ENCODE results near the gene SLC35F3. TPM values are rescaled to one million over a fixed set of nuclear protein-coding genes. Genes with fewer than 3 reads are reported as not detected.

SLC35F3 gene
- total RNA-seq, 5 donors from 2014 or later (not counting 1 experiment from before 2014, with no cell fraction given) = 0.19 to 4.6 (median 1.3) TPM; not detected in 1

DNA sequence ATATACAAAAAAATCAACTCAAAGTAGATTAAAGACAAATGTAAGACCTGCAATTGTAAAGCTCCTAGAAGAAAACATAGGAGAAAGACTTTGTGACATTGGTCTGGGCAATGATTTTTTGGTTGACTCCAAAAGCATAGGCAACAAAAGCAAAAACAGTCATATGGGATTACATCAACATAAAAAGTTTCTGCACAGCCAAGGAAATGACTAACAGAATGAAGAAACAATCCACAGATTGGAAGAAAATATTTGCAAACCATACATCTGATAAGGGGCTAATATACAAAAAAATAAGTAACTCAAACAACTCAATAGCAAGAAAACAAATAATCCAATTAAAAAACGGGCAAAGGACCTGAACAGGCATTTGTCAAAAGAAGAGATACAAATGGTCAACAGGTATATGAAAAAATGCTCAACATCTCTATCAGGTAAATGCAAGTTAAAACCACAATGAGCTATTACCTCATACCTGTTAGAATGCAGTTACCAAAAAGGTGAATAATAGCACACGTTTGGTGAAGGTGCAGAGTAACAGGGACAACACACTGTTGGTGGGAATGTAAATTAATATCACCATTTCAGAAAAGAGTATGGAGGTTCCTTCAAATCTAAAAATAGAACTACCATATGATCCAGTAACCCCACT lies 295.1 kb downstream of the SLC35F3 start:
- H3K9me3 Mint-ChIP-seq = no peaks in the 10 kb centered on the region

DNA sequence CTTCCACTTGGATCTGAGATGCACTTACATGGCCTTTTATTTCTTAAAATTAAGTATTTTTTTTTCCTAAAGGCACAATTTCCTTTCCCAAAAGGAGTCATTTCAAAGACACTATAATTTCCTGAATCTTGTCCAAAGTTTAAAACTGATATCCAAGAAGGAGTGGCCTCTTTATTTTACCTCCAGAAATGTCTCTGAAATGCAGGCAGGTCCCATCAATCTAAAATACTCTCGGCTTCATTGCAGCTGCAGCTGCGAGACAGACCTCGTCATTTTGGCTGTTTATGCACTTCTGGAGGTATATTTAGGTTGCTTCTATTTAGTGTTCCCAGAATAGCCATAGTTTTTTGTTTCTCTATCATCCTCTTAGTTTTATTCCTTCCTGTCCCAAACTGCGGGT lies 296.1 kb downstream of the SLC35F3 start:
- no peaks in the 10 kb centered on the region for H3K36me3 ChIP-seq (ENCODE audit: control insufficient read depth in 2 of 2, extremely low read depth in 1 of 2, insufficient read depth in 1 of 2, low read length in 1 of 2)
- DNase-seq (no peak), ATAC-seq (replicated peaks in 1 of 4) (no peak)
- H3K4me3 ChIP-seq (ENCODE audit: control insufficient read depth in 1 of 2, extremely low read depth in 1 of 2, low read length in 1 of 2) = no peak overlapping the region
- Mint-ChIP-seq H3K27ac (no peak overlapping the region), H3K36me3 (no peaks in the 10 kb centered on the region), H3K27me3 (peaks cover 20 to 24% of the 10 kb centered on the region in 2 donors), H3K4me1 (no peaks in the 10 kb centered on the region), H3K9me3 (no peaks in the 10 kb centered on the region), H3K4me3 (no peak overlapping the region)
- no peaks in the 10 kb centered on the region for H3K4me1 ChIP-seq (ENCODE audit: control insufficient read depth in 1 of 2, extremely low read depth in 1 of 2, insufficient read depth in 2 of 2, low read length in 2 of 2)
- ChIA-PET CTCF (no interaction called here), POLR2A (no interaction called here)
- 100% methylated on average over 1 of the region's 4 CpGs for WGBS (ENCODE audit: insufficient coverage)
- peaks cover 0 to 6% of the 10 kb centered on the region in 2 experiments for H3K27me3 ChIP-seq (replicated peaks in 1 of 2; ENCODE audit: control insufficient read depth in 2 of 2, extremely low read depth in 1 of 2, insufficient read depth in 2 of 2, low read length in 1 of 2)
- no peaks in the 10 kb centered on the region for H3K9me3 ChIP-seq
- no peak overlapping the region for H3K27ac ChIP-seq (ENCODE audit: low read length)

More for the DNA sequence above, 295.1 kb downstream of the SLC35F3 start:
- ATAC-seq (replicated peaks in 1 of 4) (no peak), DNase-seq (no peak)
- no CpG with 5 or more reads among the region's 2 CpGs for WGBS (ENCODE audit: insufficient coverage)
- Mint-ChIP-seq H3K36me3 (no peaks in the 10 kb centered on the region), H3K27ac (no peak overlapping the region), H3K4me1 (no peaks in the 10 kb centered on the region), H3K27me3 (peaks cover 24 to 25% of the 10 kb centered on the region in 2 donors), H3K4me3 (no peak overlapping the region)
- Histone ChIP-seq H3K36me3 (ENCODE audit: control insufficient read depth in 2 of 2, extremely low read depth in 1 of 2, insufficient read depth in 1 of 2, low read length in 1 of 2) (no peaks in the 10 kb centered on the region), H3K4me1 (ENCODE audit: control insufficient read depth in 1 of 2, extremely low read depth in 1 of 2, insufficient read depth in 2 of 2, low read length in 2 of 2) (no peaks in the 10 kb centered on the region), H3K27me3 (replicated peaks in 1 of 2; ENCODE audit: control insufficient read depth in 2 of 2, extremely low read depth in 1 of 2, insufficient read depth in 2 of 2, low read length in 1 of 2) (peaks cover 0 to 10% of the 10 kb centered on the region in 2 experiments), H3K27ac (ENCODE audit: low read length) (no peak overlapping the region), H3K9me3 (no peaks in the 10 kb centered on the region), H3K4me3 (ENCODE audit: control insufficient read depth in 1 of 2, extremely low read depth in 1 of 2, low read length in 1 of 2) (no peak overlapping the region)
- CTCF ChIA-PET = no interaction called here
- POLR2A ChIA-PET = interaction anchor here in 1 of 2 donors (0.6 kb wide), 1 partner anchor 493 kb away, joined by 5 read pairs; no protein-coding TSS in a partner anchor

DNA sequence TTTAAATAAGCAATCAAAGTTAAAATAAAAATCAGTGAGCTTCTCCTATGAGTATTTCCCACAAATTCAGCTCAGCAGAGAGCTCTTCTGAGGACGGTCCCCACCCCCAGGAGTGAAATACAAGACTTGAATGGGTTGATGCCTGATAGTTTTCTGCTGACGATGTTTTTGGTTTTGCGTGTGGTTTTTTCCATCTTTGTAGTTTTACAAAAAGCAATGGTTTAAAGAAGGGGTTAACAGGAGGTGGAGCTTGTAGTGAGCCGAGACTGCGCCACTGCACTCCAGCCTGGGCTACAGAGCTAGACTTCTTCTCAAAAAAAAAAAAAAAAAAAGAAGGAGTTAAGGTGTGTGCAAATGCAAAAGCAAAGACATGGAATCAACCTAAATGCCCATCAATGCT lies 297.1 kb downstream of the SLC35F3 start:
- H3K4me3 ChIP-seq (ENCODE audit: control insufficient read depth in 1 of 2, extremely low read depth in 1 of 2, low read length in 1 of 2) = no peak overlapping the region
- H3K9me3 ChIP-seq = no peaks in the 10 kb centered on the region
- H3K27ac Mint-ChIP-seq = no peak overlapping the region
- DNase-seq (no peak), ATAC-seq (replicated peaks in 1 of 4) (no peak)
- H3K36me3 ChIP-seq (ENCODE audit: control insufficient read depth in 2 of 2, extremely low read depth in 1 of 2, insufficient read depth in 1 of 2, low read length in 1 of 2) = no peaks in the 10 kb centered on the region
- H3K27me3 ChIP-seq (replicated peaks in 1 of 2; ENCODE audit: control insufficient read depth in 2 of 2, extremely low read depth in 1 of 2, insufficient read depth in 2 of 2, low read length in 1 of 2) = peaks cover 0 to 2% of the 10 kb centered on the region in 2 experiments
- no peaks in the 10 kb centered on the region for H3K9me3 Mint-ChIP-seq
- no peak overlapping the region for H3K4me3 Mint-ChIP-seq
- H3K36me3 Mint-ChIP-seq = no peaks in the 10 kb centered on the region
- ChIA-PET CTCF (no interaction called here), POLR2A (no interaction called here)
- no peaks in the 10 kb centered on the region for H3K4me1 ChIP-seq (ENCODE audit: control insufficient read depth in 1 of 2, extremely low read depth in 1 of 2, insufficient read depth in 2 of 2, low read length in 2 of 2)
- WGBS (ENCODE audit: insufficient coverage) = 40% methylated on average over 1 of the region's 5 CpGs
- no peak overlapping the region for H3K27ac ChIP-seq (ENCODE audit: low read length)
- no peaks in the 10 kb centered on the region for H3K4me1 Mint-ChIP-seq
- peaks cover 11 to 24% of the 10 kb centered on the region in 2 donors for H3K27me3 Mint-ChIP-seq

DNA sequence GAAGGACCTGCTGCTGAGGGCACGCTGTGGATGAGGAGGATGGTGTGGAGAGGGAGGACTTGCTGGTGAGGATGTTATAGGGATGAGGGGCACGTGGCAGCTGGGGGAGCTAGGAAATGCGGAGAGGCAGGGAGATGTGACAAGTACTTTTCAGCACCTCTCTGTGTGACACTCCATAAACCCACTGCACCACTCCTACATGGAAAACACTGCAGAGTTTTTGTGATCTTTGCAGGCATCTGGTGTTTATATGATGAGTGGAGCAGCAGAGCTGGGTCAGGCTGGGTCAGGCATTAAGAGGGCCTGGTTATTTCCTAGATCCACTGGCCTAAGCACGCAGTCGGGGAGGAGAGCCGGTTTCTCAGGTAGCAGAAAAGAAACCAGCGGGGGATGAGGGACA lies 301.5 kb downstream of the SLC35F3 start:
- H3K9me3 ChIP-seq = no peaks in the 10 kb centered on the region
- 100% methylated on average over 3 of the region's 7 CpGs for WGBS (ENCODE audit: insufficient coverage)
- H3K27ac Mint-ChIP-seq = peak overlapping the region; percentile 55 to 85
- no peaks in the 10 kb centered on the region for H3K9me3 Mint-ChIP-seq
- DNase-seq (no peak), ATAC-seq (replicated peaks in 1 of 4) (no peak)
- no peak overlapping the region for H3K4me3 Mint-ChIP-seq
- H3K4me3 ChIP-seq (ENCODE audit: control insufficient read depth in 1 of 2, extremely low read depth in 1 of 2, low read length in 1 of 2) = no peak overlapping the region
- H3K36me3 ChIP-seq (ENCODE audit: control insufficient read depth in 2 of 2, extremely low read depth in 1 of 2, insufficient read depth in 1 of 2, low read length in 1 of 2) = no peaks in the 10 kb centered on the region
- H3K27me3 ChIP-seq (replicated peaks in 1 of 2; ENCODE audit: control insufficient read depth in 2 of 2, extremely low read depth in 1 of 2, insufficient read depth in 2 of 2, low read length in 1 of 2) = peaks cover 0 to 2% of the 10 kb centered on the region in 2 experiments
- no peaks in the 10 kb centered on the region for H3K4me1 ChIP-seq (ENCODE audit: control insufficient read depth in 1 of 2, extremely low read depth in 1 of 2, insufficient read depth in 2 of 2, low read length in 2 of 2)
- no peak overlapping the region for H3K27ac ChIP-seq (ENCODE audit: low read length)
- no peaks in the 10 kb centered on the region for H3K36me3 Mint-ChIP-seq
- ChIA-PET POLR2A (interaction anchor here in 1 of 2 donors (0.7 kb wide), 1 partner anchor 171 kb away, joined by 4 read pairs; no protein-coding TSS in a partner anchor), CTCF (no interaction called here)
- H3K4me1 Mint-ChIP-seq = no peaks in the 10 kb centered on the region
- peaks cover 0 to 5% of the 10 kb centered on the region in 2 donors for H3K27me3 Mint-ChIP-seq

DNA sequence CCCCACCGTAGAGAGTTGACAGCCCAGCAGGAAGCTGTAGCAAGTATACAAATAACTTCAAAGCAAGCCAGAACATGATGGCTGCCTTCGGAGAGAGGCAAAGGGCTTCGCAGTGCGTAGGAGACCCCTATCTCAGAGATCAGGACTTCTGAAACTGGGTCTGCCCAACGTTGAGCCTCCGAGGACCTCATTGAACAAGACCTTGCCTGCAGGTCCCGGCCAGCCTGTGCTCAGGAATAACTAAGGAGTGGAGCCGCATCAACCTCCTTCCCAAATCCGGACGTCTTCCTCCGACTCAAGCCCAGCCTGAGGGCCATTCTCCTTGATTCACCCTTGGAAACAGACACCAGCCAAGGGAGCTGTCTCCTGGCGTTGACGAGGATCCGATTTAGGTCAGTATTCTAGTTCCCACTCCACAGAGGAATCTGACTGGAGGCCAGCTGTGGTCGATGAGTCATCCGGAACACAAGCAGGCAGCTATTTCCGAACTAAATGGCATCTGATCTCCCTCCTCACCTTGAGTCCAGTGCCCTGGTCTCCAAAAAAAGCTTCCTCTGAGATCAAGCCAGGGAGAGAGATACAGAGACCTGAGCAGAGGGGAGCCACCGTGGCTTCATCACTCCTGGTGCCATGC lies 302.3 kb downstream of the SLC35F3 start:
- H3K36me3 ChIP-seq (ENCODE audit: control insufficient read depth in 2 of 2, extremely low read depth in 1 of 2, insufficient read depth in 1 of 2, low read length in 1 of 2) = no peaks in the 10 kb centered on the region
- no peak overlapping the region for H3K27ac ChIP-seq (ENCODE audit: low read length)
- WGBS (ENCODE audit: insufficient coverage) = 88% methylated on average over 18 of the region's 18 CpGs
- no peaks in the 10 kb centered on the region for H3K9me3 Mint-ChIP-seq
- H3K27ac Mint-ChIP-seq = peak overlapping the region in 1 of 2 donors; percentile 27
- ChIA-PET POLR2A (no interaction called here), CTCF (no interaction called here)
- no peak overlapping the region for H3K4me3 ChIP-seq (ENCODE audit: control insufficient read depth in 1 of 2, extremely low read depth in 1 of 2, low read length in 1 of 2)
- DNase-seq = no peak
- H3K9me3 ChIP-seq = no peaks in the 10 kb centered on the region
- no peaks in the 10 kb centered on the region for H3K4me1 Mint-ChIP-seq
- no peaks in the 10 kb centered on the region for H3K36me3 Mint-ChIP-seq
- no peak overlapping the region for H3K4me3 Mint-ChIP-seq
- H3K27me3 Mint-ChIP-seq = peaks cover 0 to 4% of the 10 kb centered on the region in 2 donors
- peaks cover 0 to 2% of the 10 kb centered on the region in 2 experiments for H3K27me3 ChIP-seq (replicated peaks in 1 of 2; ENCODE audit: control insufficient read depth in 2 of 2, extremely low read depth in 1 of 2, insufficient read depth in 2 of 2, low read length in 1 of 2)
- ATAC-seq (replicated peaks in 1 of 4) = no peak
- no peaks in the 10 kb centered on the region for H3K4me1 ChIP-seq (ENCODE audit: control insufficient read depth in 1 of 2, extremely low read depth in 1 of 2, insufficient read depth in 2 of 2, low read length in 2 of 2)

DNA sequence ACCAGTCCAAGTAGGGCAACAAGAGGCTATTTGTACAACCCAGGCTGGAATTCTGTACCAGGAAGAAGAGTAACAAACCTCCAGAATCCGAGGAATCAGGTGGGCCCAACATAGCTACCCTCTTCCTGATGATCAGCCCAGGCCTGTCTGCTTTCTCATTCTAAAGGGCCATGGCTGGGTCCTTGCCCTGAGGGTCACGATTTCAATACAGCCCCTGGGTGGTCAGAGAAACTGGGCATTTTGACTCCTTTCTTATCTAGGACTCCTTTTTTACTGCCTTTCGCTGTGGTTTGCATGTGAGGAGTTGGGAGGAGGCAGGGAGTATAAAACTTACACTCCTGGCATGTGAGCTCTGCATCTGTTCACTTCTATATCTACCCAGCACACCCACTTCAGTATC lies 303.9 kb downstream of the SLC35F3 start:
- 70% methylated on average over 1 of the region's 3 CpGs for WGBS (ENCODE audit: insufficient coverage)
- ATAC-seq (replicated peaks in 1 of 4) (no peak), DNase-seq (no peak)
- ChIA-PET CTCF (interaction anchor here in 1 of 2 donors (0.6 kb wide), 1 partner anchor 1064 kb away, joined by 3 read pairs; no protein-coding TSS in a partner anchor), POLR2A (no interaction called here)
- no peak overlapping the region for H3K4me3 ChIP-seq (ENCODE audit: control insufficient read depth in 1 of 2, extremely low read depth in 1 of 2, low read length in 1 of 2)
- Mint-ChIP-seq H3K27ac (no peak overlapping the region), H3K4me1 (peaks cover 0 to 7% (median 3%) of the 10 kb centered on the region in 3 donors), H3K27me3 (peaks cover 4 to 9% of the 10 kb centered on the region in 2 donors), H3K9me3 (no peaks in the 10 kb centered on the region), H3K36me3 (no peaks in the 10 kb centered on the region), H3K4me3 (no peak overlapping the region)
- H3K36me3 ChIP-seq (ENCODE audit: control insufficient read depth in 2 of 2, extremely low read depth in 1 of 2, insufficient read depth in 1 of 2, low read length in 1 of 2) = no peaks in the 10 kb centered on the region
- H3K27ac ChIP-seq (ENCODE audit: low read length) = no peak overlapping the region
- H3K4me1 ChIP-seq (ENCODE audit: control insufficient read depth in 1 of 2, extremely low read depth in 1 of 2, insufficient read depth in 2 of 2, low read length in 2 of 2) = peaks cover 0 to 6% of the 10 kb centered on the region in 2 experiments
- H3K27me3 ChIP-seq (replicated peaks in 1 of 2; ENCODE audit: control insufficient read depth in 2 of 2, extremely low read depth in 1 of 2, insufficient read depth in 2 of 2, low read length in 1 of 2) = peaks cover 0 to 4% of the 10 kb centered on the region in 2 experiments
- no peaks in the 10 kb centered on the region for H3K9me3 ChIP-seq
